HPDE6-E6E7 (cell line): ENCODE data around the gene CCDC74A.
"Not testable (repeated sequence)": the region's sequence is repeated elsewhere in the genome, so short reads cannot be mapped to it uniquely, and the experiment has no call there.

ENCODE experiments used
- DNase-seq: peaks from one replicate; pipeline ENCODE4 v3.0.0; 2011; ENCODE audit warnings: missing footprints; ENCODE audit errors: extremely low spot score

Gene CCDC74A

GRCh38 chr2:131503587-131503986, 24.1 kb upstream of the CCDC74A start:
- DNase-seq, result not testable (repeated sequence)

GRCh38 chr2:131504082-131504750, 23.5 kb upstream of the CCDC74A start:
- DNase-seq, result not testable (repeated sequence)

- no peak for DNase-seq
Observed at GRCh38 chr2:131509615-131510014, 18.1 kb upstream of the CCDC74A start.

- DNase-seq, result not testable (repeated sequence)
Observed at GRCh38 chr2:131511291-131511968, 16.3 kb upstream of the CCDC74A start.

GRCh38 chr2:131511969-131512870, 15.5 kb upstream of the CCDC74A start:
- DNase-seq, result not testable (repeated sequence)

GRCh38 chr2:131514408-131515166, 13.1 kb upstream of the CCDC74A start:
- DNase-seq, result not testable (repeated sequence)

GRCh38 chr2:131515235-131515634, 12.5 kb upstream of the CCDC74A start:
- DNase-seq, result not testable (repeated sequence)

- DNase-seq, result no peak
Observed at GRCh38 chr2:131516011-131516410, 11.7 kb upstream of the CCDC74A start.

- not testable (repeated sequence) for DNase-seq
Observed at GRCh38 chr2:131516621-131517020, 11.1 kb upstream of the CCDC74A start.

- no peak for DNase-seq
Observed at GRCh38 chr2:131517106-131517831, 10.4 kb upstream of the CCDC74A start.

- not testable (repeated sequence) for DNase-seq
Observed at GRCh38 chr2:131517856-131518255, 9.8 kb upstream of the CCDC74A start.

GRCh38 chr2:131518531-131518930, 9.2 kb upstream of the CCDC74A start:
- not testable (repeated sequence) for DNase-seq

- no peak for DNase-seq
Observed at GRCh38 chr2:131519466-131519865, 8.2 kb upstream of the CCDC74A start.

- not testable (repeated sequence) for DNase-seq
Observed at GRCh38 chr2:131519871-131520470, 7.7 kb upstream of the CCDC74A start.

- no peak for DNase-seq
Observed at GRCh38 chr2:131520526-131520925, 7.2 kb upstream of the CCDC74A start.

- not testable (repeated sequence) for DNase-seq
Observed at GRCh38 chr2:131521524-131521923, 6.2 kb upstream of the CCDC74A start.

GRCh38 chr2:131521961-131522781, 5.5 kb upstream of the CCDC74A start:
- no peak for DNase-seq

GRCh38 chr2:131525256-131525655, 2.4 kb upstream of the CCDC74A start:
- not testable (repeated sequence) for DNase-seq
